CD4-positive, alpha-beta T cell treated with Interleukin-17A for 4 hours (primary cell): Measurements from ENCODE around the gene HPS3.
"Not testable (repeated sequence)": the region's sequence is repeated elsewhere in the genome, so short reads cannot be mapped to it uniquely, and the experiment has no call there.

Experiments used
- DNase-seq: peaks from one replicate; pipeline ENCODE4 v3.0.0-alpha.2; 2020; ENCODE audit warnings: mixed read lengths

HPS3 gene, protein sequence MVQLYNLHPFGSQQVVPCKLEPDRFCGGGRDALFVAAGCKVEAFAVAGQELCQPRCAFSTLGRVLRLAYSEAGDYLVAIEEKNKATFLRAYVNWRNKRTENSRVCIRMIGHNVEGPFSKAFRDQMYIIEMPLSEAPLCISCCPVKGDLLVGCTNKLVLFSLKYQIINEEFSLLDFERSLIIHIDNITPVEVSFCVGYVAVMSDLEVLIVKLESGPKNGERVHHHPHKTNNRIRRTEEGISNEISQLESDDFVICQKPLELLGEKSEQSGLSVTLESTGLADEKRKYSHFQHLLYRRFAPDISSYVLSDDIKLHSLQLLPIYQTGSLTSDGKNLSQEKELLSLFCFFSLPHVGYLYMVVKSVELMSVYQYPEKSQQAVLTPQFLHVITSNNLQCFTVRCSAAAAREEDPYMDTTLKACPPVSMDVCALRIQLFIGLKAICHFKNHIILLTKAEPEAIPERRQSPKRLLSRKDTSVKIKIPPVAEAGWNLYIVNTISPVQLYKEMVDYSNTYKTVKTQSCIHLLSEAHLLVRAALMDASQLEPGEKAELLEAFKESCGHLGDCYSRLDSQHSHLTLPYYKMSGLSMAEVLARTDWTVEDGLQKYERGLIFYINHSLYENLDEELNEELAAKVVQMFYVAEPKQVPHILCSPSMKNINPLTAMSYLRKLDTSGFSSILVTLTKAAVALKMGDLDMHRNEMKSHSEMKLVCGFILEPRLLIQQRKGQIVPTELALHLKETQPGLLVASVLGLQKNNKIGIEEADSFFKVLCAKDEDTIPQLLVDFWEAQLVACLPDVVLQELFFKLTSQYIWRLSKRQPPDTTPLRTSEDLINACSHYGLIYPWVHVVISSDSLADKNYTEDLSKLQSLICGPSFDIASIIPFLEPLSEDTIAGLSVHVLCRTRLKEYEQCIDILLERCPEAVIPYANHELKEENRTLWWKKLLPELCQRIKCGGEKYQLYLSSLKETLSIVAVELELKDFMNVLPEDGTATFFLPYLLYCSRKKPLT

DNA sequence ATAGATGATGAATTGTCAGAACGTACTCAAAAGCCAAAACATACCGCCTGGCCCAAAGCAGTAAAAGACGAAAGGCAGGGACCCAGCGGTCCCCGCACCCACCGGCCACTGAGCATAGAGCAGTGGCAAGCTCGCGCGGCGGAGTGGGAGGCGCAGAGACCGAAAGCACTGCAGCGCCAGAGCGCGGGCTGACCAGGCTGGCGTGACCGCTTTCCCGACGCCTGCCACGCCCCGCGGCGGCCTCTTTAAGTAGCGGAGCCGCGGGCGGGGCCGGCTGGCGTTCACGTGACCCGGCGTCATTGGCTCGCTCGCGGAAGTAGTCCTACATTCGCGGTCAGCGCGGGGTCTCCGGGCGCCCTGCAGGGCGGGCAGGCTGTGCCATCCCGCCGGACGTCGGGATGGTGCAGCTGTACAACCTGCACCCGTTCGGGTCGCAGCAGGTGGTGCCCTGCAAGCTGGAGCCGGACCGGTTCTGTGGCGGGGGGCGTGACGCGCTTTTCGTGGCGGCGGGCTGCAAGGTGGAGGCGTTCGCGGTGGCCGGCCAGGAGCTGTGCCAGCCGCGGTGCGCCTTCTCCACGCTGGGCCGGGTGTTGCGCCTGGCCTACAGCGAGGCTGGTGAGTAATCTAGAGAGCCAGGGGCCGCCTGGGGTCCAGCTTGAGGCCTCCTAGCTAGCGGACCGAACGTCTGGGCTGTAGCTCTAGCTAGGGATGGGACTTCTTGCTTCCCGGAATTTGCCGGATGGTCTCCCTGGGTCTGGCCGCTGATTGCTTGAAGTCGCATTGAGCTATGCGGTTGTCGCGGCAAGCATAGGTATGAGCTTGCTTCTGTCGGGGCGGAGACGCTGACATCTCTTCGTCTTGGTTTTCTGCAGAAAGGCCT lies at the start of gene HPS3:
Gene HPS3 (plus strand): TSS at position 313 of the 880 bp plus-strand sequence. CDS start 86 bp downstream, at position 399.
- DNase-seq, result peak; percentile 88

DNA sequence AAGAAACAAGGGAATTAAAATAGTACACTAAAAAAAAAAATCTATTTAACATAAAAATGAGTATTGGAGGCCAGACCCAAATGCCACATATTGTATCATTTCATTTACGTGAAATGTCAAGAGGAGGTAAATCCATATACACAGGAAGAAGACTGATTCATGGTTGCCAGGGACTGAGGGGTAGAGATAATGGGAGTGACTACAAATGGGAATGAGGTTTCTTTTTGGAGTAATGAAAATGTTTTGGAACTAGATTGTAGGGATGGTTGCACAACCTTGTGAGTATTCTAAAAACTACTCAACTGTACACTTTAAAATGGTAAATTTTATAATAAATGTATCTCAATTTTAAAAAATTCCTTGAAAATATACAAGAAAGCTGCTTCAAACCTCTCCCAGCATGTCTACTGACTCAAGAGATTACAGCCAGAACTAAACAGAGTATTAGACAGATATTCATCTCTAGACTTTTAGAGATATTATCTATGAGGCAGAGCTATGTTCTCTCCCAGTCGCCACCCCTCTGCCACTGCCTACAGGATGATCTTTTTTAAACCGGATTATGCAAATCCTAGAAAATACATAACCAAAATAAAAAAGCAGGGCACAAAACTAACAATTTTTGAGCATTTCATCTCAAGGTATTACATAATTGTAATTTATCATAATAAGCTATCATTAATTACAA lies 49.3 kb upstream of the HPS3 start:
- no peak for DNase-seq

DNA sequence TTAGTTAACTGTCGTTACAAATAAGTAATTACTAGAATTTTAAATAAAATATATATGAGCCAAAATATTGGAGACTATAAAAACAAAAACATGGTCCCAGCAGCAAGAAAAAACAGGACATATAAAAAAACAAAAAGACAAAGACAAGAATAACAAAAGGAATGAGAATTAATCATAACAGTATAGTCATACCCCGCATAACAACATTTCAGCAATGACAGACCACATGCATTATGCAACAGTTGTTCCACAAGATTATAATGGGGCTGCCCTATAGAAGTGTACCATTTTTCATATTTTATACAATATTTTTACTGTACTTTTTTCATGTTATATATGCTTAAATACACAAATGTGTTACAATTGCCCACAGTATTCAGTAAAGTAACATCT lies 48.7 kb upstream of the HPS3 start:
- no peak for DNase-seq

DNA sequence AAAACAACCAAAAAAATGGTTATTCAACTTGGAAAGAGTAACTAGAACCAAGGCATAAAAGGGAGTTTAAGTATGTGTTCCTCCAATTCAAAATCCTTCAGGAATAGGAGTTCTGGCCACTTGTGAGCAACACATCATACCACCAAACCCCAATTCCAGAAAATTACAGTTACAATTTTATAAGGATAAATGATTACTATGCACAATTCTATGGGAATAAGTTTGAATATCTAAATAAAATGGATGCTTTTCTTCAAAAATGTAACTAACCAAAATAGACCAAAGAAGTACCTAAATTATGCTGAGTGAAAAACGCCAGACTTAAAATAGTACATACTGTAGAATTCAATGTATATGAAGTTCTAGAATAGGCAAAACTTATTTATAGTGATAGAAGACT lies 47.7 kb upstream of the HPS3 start:
- no peak for DNase-seq

DNA sequence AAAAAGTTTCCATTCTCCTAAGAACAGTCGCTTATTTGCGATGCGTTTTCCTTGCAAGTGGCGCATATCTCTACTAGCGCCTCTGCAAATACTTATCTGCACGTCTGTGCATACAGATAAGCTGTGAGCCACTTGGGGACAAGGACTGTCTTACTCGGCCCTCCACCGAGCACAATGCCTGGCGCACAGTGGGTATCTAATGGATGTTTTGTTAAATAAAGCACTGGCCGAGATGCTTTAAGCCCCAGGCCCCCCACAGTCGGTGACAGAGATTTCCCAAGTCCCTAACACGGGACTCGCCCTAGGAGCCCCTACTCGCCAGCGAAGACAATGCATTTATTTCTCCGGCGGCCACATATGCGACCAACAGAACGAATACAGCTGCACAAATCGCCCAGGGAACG lies 43.6 kb upstream of the HPS3 start:
- peak; percentile 37 for DNase-seq

DNA sequence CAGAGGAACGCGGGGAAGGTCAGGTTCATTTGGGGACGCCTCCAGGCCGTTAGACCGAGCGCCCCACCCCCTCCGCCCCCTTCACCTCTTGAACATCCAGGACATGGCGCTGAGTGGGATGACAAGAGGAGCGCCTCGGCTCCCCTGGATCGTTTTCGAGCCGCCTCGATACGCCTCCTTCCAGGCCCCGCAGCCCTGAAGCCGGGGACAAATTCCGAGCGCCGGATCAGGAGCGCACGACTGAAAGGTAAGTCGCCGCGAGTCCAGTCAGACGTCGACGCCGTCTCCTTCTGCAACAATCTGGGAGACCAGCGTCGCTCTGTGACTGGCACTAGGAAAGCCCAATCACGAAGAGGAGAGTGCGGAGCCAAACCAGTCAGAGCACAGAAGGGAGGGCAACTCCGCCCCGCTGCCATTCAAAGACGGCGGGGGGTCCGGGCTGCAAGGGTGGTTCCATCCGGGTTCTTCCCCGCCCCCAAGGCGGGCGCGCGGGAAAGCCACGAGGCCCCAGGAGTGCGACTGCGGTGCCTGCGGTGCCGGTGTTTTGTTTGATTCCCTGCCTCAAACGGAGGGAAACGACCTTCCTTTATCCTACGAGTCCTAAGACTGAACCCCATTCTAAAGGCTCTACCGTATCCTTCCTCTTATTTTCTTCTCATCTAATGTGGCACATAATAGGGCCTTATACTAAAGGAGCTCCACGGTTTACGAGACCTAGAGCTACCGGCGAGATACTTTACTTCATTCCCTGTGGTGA lies 43.0 kb upstream of the HPS3 start, which contains the start of gene HLTF:
Gene HLTF (minus strand): TSS at position 302 of the 757 bp plus-strand sequence. CDS start 197 bp downstream, at position 105.
- DNase-seq, result peak; percentile 94

DNA sequence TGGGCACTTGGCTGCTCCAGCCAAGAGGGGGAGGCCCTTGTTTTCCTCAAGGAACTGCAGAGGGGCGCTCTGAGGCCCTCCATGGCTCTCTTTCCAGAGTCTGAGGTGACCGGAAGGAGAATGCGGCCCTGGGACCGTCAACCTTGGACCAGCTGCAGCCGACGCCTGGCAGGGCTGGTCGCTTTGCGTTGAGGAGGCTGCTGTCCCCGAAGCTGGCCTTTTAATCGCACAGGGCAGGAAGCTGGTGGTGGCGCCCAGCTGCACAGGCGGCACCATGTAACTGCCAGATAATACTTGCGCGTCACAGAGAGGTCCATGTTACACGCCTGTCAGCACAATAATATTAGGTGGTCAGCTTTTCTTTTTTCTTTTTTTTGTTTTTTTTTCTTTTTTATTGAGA lies 42.2 kb upstream of the HPS3 start:
- DNase-seq, result no peak

DNA sequence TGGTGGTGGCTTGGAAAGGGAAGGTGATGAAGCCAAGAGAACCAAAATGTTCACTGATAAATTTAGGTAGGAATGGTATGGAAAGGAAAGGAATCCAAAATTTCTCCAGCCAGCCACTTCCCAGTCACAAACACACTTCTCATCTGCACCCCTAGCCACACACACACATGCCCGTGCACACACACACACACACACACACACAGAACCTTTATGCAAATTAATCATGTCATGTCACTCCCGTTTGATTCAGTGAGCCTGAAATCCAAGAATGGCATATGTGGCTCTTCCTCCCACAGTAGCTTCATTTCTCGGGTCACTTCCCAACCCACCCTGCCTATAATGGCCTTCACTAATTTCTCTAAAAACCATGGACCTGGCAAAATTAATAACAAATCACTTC lies 40.0 kb upstream of the HPS3 start:
- no peak for DNase-seq

DNA sequence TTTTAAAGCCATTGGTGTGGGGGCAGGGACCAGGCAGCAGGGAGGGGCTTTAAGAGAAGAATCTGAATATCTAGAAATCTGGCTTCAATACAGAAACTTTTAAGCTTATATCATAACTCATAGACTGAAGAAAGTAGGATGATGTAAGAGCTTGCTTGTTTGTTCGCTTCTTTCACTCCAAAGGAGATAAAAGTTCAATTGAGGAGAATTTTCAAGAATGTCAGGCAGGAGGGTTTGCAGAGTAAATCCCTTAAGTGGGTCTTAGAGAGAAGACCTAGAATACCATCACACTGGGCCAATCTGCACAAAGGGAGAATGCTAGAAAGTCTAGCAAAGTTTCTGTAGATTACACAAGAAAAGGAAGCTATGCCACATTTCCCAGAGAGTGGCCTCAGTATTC lies 39.0 kb upstream of the HPS3 start:
- DNase-seq, result no peak

DNA sequence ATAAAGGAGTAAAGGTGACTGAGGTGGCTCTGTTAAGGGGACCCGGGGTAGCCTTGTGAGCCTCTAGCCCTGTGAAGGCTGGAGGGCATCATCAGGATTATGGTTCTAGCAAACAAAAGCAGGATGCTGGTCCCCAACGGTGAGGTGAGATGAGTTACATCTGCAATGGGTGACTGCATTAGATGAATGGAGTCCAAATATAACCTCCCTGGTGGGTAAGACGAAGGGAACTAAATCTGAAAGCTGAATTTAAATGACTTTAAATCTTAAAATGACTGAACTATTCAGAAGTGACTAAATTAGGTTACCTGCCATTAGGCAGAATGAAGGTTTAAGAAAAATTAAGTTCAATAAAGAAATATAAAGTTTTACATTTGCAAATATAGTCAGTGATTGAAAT lies 38.5 kb upstream of the HPS3 start:
- DNase-seq, result no peak

DNA sequence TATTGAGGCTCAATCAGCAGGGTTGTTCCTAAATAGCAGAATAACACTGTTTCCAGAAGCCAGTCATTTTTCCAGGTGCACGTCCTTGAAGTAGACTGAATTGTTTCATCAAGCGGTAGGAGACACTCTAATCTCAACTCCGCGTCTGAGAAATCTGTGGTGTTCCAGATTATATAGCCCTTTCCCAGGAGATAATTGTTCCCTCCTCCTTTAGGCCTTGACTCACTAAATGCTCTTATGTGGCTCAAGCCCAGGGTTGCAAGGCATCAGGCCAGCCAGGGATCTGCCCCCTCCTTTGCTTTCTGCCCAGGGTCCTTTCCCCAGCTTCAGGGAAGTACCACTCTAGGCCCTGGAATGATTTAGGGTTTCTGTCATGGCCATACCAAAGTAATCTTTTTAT lies 37.5 kb upstream of the HPS3 start:
- no peak for DNase-seq

DNA sequence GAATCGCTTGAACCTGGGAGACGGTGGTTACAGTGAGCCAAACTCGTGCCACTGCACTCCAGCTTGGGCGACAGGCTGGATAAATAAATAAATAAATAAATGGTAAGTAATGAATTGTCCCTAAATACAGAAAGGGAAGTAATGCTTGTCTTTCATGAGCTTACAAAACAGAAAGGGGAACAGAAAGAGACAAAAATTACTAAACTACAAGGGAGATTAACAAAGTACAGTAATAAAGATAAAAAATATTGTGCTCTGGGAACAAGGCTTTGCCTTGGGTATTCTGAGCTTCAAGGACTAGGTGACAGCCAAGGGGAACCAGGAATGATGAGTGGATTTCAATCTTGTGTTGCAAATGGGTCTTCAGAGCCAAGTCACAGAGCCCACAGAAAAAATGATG lies 34.0 kb upstream of the HPS3 start:
- DNase-seq, result no peak

DNA sequence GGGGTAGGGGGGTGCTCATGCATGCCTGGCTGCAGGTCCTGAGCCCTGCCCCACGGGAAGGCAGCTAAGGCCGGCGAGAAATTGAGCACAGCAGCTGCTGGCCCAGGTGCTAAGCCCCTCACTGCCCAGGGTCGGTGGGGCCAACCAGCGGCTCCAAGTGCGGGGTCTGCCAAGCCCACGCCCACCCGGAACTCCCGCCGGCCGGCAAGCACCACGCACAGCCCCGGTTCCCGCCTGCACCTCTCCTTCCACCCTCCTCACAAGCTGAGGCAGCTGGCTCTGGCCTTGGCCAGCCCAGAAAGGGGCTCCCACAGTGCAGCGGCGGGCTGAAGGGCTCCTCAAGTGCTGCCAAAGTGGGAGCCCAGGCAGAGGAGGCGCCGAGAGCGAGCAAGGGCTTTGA lies 31.5 kb upstream of the HPS3 start:
- not testable (repeated sequence) for DNase-seq

DNA sequence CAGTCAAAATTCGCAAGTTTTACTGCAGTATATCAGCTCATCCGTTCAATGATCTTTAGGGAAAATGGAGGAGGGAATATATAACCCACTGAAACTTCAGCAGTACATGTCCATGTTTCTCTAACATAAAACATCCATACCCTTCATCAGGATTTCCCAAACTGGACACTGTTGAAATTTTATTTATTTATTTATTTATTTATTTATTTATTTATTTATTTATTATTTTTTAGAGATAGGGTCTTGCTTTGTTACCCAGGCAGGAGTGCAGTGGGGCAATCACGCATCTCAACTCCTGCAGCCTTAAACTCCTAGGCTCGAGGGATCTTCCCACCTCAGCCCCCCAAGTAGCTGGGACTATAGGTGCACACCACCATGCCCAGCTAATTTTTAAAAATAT lies 28.3 kb upstream of the HPS3 start:
- DNase-seq, result no peak

DNA sequence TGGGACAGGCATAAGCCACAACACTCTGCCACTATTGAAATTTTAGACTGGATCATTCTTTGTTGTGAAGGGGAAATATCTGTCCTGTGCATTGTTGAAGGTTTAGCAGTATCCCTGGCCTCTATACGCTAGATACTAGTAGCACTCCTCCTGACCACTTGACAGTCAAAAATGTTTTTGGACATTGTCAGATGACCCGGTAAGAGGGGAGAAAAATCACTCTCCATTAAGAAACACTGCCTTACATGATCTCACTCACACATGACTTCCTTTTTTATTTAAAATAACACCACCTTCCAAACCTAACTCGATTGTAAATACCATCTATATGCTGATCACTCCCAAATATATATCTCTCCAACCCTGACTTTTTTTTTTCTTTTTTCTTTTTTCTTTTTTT lies 27.8 kb upstream of the HPS3 start:
- DNase-seq, result no peak

DNA sequence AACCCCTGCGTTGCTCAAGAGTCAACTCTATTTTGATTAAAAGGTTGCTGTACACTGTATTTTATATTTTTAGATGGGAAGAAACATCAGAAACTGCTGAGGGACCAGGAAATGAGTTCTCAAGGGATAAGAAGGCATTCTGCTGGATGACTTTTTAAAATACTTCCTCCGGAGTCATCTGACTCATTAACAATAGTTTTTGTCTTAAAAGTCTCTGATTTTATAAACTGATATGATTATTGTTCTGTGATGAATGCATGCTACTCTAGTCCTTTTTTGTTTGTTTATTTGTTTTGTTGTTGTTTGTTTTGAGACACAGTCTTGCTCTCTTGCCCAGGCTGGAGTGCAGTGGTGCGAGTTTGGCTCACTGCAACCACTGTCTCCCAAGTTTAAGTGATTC lies 25.0 kb upstream of the HPS3 start:
- no peak for DNase-seq

DNA sequence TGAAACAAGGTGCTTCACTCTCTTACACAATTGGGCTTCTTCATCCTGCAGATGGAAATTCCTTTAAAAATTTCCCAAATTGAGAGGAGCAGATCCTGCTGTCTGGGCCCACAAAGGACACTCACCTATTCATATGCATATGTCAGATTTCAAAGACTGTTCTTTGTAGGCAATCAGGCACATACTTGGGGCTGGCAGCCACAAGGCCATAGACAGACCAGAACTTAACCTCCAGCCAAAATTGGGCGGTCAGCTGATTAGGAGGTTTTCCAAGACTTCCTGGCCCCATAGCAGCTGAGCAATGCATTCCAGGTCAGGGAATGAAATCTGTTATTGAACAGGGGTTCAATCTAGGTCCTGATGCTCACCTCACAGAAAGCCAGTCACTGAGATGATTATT lies 15.0 kb upstream of the HPS3 start:
- DNase-seq, result no peak

DNA sequence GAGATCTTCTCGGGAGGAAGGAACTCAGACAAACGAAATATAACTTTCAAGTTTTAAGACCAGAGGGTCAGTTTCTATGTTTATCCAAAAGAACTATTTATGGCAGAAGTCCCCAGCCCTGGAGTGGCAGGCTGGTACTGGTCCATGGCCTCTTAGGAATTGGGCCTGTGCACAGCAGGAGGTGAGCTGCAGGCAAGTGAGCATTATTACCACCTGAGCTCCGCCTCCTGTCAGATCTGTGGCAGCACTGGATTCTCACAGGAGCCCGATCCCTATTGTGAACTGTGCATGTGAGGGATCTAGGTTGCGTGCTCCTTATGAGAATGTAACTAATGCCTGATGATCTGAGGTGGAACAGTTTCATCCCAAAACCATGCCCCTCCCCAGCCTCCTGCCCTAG lies 14.3 kb upstream of the HPS3 start:
- DNase-seq, result no peak

DNA sequence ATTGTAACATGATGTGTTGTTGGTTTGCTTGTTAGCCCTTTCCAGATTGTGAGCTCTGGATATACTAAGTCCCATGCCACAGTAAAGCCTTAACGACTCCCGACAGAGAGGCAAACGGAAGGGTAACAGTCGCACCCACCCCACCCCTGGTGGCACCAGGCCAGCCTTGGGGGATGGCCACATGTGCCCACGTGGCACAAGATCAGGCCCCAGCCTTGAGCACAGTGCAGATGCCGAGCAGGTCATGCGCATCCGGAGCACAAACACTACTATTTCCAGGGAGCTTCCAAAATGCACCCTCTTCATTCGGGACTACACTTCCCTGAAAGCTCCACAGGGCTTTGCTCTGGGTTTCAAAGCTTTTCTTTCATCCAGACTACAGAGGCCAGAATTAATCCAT lies 10.7 kb upstream of the HPS3 start:
- no peak for DNase-seq

DNA sequence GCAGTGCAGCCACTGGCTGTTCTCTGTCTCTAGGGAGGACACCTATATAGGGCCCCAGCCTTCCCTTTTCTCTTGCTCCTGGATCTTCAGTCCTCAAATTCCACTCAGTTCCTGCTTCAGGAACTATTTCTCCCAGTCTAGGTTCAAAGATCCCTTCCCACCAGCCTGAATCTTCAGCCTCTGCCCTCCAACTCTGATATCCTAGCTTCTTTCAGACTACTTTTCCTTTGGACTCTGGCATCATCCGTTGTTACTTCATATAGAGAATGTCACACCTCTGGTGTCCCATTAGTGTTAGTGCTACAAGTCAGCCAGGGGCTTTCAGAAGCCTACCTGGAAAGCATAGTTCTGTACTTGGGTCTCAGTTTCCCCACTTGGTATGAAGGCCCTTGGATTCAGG lies 10.0 kb upstream of the HPS3 start:
- no peak for DNase-seq
